ENCODE measurements around the gene ZNF592.
A peak's percentile ranks its signal among the peaks of the same experiment; 100 is the strongest.

ZNF592 gene

DNA sequence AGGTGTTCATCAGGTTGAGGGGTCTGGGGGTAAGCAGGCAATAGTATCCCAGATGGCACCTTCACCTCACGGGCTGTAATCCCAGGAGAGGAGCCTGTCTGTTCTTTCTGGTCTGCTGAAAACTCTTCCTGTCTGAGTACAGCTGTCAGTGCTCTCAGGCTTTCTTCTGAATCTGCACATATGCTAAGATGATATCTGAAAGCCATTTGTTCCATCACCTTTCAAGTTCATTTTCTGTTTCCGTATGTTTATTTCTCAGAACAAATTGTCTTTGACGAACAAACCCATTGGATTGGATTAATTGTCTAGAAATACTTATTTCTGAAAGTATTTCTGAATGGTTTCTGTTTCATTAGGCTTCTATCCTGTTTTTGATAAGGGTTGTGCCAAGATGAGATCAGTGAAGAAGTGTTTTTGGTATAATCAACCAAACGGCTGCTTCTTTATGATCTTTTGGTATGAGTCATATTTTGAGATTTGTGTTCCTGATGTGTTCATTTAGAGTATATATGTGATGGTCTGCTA lies 13.3 kb downstream of the ZNF592 start:
- Histone ChIP-seq H2AFZ (ENCODE audit: low read length) (no peak overlapping the region), H3F3A (ENCODE audit: insufficient read depth, low read length) (no peaks in the 10 kb centered on the region), H4K20me1 (ENCODE audit: insufficient read depth, low read length) (no peaks in the 10 kb centered on the region), H3K4me3 (ENCODE audit: low read depth, low read length, poor library complexity, severe bottlenecking) (no peak overlapping the region), H3K36me3 (ENCODE audit: insufficient read depth, low read length) (peaks cover 22% of the 10 kb centered on the region), H3K27ac (ENCODE audit: low read depth, low read length, poor library complexity, severe bottlenecking) (peak overlapping the region; percentile 16), H3K27me3 (ENCODE audit: insufficient read depth, low read length) (no peaks in the 10 kb centered on the region), H3K9ac (ENCODE audit: low read length) (no peak overlapping the region), H3K4me2 (ENCODE audit: low read length) (no peak overlapping the region; the same call in 1 of the 2 replicates), H3K9me3 (ENCODE audit: low read length) (no peaks in the 10 kb centered on the region), H3K9me2 (ENCODE audit: low read depth, low read length) (no peaks in the 10 kb centered on the region), H3K79me2 (ENCODE audit: insufficient read depth, low read length) (peaks cover 86% of the 10 kb centered on the region), H3K4me1 (ENCODE audit: insufficient read depth, low read length, severe bottlenecking) (peaks cover 27% of the 10 kb centered on the region)
- TF ChIP-seq EZH2 (IDR thresholded peaks at IDR 0.05; ENCODE audit: borderline replicate concordance, low read length) (no peak), CTCF (IDR thresholded peaks at IDR 0.05; ENCODE audit: low read length) (no peak)

DNA sequence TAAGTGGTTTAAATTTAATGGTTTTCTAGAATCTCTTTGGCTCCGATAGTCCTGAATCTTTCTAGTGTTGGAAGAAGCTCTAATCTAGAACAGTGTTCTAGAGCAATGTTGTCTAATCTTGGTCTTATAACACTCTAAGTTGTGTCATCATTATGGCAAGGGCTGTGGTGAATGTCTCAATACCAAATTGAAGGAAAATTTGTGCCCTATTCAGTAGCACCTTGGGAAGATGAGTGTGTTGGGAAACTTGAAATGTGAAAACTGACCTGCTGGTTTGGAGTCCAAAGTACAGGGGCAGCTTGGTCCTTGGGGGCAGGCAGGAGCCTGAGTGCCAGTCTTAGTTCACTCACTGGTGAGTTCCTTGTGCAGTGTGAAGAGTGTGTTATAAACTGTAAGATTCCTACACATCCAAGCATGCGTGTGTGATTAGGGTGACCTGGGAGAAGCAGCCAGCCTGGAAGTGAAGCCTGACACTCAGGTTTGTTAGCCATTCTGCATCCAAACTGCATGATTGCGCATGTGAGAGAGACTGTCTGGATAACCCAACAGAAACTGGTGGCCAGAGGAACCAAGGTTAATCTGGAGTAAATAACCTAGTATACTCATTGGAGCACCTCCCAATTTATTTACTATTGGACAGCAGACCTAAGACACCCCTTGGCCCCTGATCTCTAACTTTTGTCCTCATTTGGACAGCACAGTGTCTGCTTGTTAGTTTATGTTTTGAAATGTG lies 14.6 kb downstream of the ZNF592 start:
- TF ChIP-seq CTCF (IDR thresholded peaks at IDR 0.05; ENCODE audit: low read length) (no peak), EZH2 (IDR thresholded peaks at IDR 0.05; ENCODE audit: borderline replicate concordance, low read length) (no peak)
- Histone ChIP-seq H3F3A (ENCODE audit: insufficient read depth, low read length) (no peaks in the 10 kb centered on the region), H4K20me1 (ENCODE audit: insufficient read depth, low read length) (no peaks in the 10 kb centered on the region), H3K27ac (ENCODE audit: low read depth, low read length, poor library complexity, severe bottlenecking) (no peak overlapping the region), H3K4me1 (ENCODE audit: insufficient read depth, low read length, severe bottlenecking) (peaks cover 27% of the 10 kb centered on the region), H3K27me3 (ENCODE audit: insufficient read depth, low read length) (no peaks in the 10 kb centered on the region), H3K9ac (ENCODE audit: low read length) (no peak overlapping the region), H3K4me2 (ENCODE audit: low read length) (no peak overlapping the region), H2AFZ (ENCODE audit: low read length) (no peak overlapping the region), H3K79me2 (ENCODE audit: insufficient read depth, low read length) (peaks cover 73% of the 10 kb centered on the region), H3K36me3 (ENCODE audit: insufficient read depth, low read length) (peaks cover 28% of the 10 kb centered on the region), H3K9me3 (ENCODE audit: low read length) (no peaks in the 10 kb centered on the region), H3K4me3 (ENCODE audit: low read depth, low read length, poor library complexity, severe bottlenecking) (no peak overlapping the region), H3K9me2 (ENCODE audit: low read depth, low read length) (no peaks in the 10 kb centered on the region)

DNA sequence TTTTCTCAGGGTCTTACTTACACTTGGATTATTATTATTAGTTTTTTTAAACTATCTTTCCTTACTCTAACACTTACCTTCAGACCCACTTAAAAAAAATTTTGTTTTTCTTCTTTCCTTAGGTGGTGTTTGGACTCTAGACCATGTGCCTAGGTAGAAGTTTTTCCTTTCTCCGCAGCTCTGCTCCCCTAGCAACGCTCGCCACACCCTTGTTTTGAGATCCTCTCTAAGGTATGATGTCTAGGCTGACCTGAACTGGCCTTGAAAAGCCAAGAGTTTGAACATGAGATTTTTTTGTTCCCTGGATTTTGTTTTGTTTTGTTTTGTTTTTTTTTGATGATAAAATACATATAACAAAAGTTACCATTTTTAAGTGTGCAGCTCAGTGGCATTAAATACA lies 16.2 kb downstream of the ZNF592 start:
- no peak overlapping the region for H3K9ac ChIP-seq (ENCODE audit: low read length)
- no peak overlapping the region for H3K27ac ChIP-seq (ENCODE audit: low read depth, low read length, poor library complexity, severe bottlenecking)
- H2AFZ ChIP-seq (ENCODE audit: low read length) = no peak overlapping the region
- H3K4me3 ChIP-seq (ENCODE audit: low read depth, low read length, poor library complexity, severe bottlenecking) = no peak overlapping the region
- no peaks in the 10 kb centered on the region for H4K20me1 ChIP-seq (ENCODE audit: insufficient read depth, low read length)
- H3K9me2 ChIP-seq (ENCODE audit: low read depth, low read length) = no peaks in the 10 kb centered on the region
- H3F3A ChIP-seq (ENCODE audit: insufficient read depth, low read length) = no peaks in the 10 kb centered on the region
- H3K27me3 ChIP-seq (ENCODE audit: insufficient read depth, low read length) = no peaks in the 10 kb centered on the region
- no peak for TF ChIP-seq EZH2 (IDR thresholded peaks at IDR 0.05; ENCODE audit: borderline replicate concordance, low read length)
- no peak for TF ChIP-seq CTCF (IDR thresholded peaks at IDR 0.05; ENCODE audit: low read length)
- no peak overlapping the region for H3K4me2 ChIP-seq (ENCODE audit: low read length)
- H3K9me3 ChIP-seq (ENCODE audit: low read length) = no peaks in the 10 kb centered on the region
- peaks cover 20% of the 10 kb centered on the region for H3K4me1 ChIP-seq (ENCODE audit: insufficient read depth, low read length, severe bottlenecking)
- H3K36me3 ChIP-seq (ENCODE audit: insufficient read depth, low read length) = peaks cover 42% of the 10 kb centered on the region
- peaks cover 57% of the 10 kb centered on the region for H3K79me2 ChIP-seq (ENCODE audit: insufficient read depth, low read length)

Data from OCI-LY1 (cell line).